ENCODE data around the gene SEMA4C.

Gene SEMA4C

GRCh38 chr2:96884299-96885094, 14.6 kb upstream of the SEMA4C start:
- TF ChIP-seq, protein P1, sequence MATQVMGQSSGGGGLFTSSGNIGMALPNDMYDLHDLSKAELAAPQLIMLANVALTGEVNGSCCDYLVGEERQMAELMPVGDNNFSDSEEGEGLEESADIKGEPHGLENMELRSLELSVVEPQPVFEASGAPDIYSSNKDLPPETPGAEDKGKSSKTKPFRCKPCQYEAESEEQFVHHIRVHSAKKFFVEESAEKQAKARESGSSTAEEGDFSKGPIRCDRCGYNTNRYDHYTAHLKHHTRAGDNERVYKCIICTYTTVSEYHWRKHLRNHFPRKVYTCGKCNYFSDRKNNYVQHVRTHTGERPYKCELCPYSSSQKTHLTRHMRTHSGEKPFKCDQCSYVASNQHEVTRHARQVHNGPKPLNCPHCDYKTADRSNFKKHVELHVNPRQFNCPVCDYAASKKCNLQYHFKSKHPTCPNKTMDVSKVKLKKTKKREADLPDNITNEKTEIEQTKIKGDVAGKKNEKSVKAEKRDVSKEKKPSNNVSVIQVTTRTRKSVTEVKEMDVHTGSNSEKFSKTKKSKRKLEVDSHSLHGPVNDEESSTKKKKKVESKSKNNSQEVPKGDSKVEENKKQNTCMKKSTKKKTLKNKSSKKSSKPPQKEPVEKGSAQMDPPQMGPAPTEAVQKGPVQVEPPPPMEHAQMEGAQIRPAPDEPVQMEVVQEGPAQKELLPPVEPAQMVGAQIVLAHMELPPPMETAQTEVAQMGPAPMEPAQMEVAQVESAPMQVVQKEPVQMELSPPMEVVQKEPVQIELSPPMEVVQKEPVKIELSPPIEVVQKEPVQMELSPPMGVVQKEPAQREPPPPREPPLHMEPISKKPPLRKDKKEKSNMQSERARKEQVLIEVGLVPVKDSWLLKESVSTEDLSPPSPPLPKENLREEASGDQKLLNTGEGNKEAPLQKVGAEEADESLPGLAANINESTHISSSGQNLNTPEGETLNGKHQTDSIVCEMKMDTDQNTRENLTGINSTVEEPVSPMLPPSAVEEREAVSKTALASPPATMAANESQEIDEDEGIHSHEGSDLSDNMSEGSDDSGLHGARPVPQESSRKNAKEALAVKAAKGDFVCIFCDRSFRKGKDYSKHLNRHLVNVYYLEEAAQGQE (IDR thresholded peaks at IDR 0.05; ENCODE audit: insufficient read depth in 1 of 2, low read depth in 2 of 2, low read length in 2 of 2): no peak
- no peak for TF ChIP-seq TAF1 (IDR thresholded peaks at IDR 0.05; ENCODE audit: borderline replicate concordance, insufficient read depth, low read length)
- TF ChIP-seq SIN3A (IDR thresholded peaks at IDR 0.05; ENCODE audit: borderline replicate concordance, insufficient read depth, low read length): no peak
- no peak for TF ChIP-seq FOXP2 (optimal IDR thresholded peaks at IDR 0.05; ENCODE audit: borderline replicate concordance, extremely low read depth, extremely low read length, insufficient read depth)
- TF ChIP-seq POLR2AphosphoS5 (IDR thresholded peaks at IDR 0.05; ENCODE audit: low read depth, low read length): no peak

GRCh38 chr2:96883306-96883705, 13.4 kb upstream of the SEMA4C start:
- TF ChIP-seq FOXP2 (optimal IDR thresholded peaks at IDR 0.05; ENCODE audit: borderline replicate concordance, extremely low read depth, extremely low read length, insufficient read depth) (no peak), POLR2AphosphoS5 (IDR thresholded peaks at IDR 0.05; ENCODE audit: low read depth, low read length) (no peak), SIN3A (IDR thresholded peaks at IDR 0.05; ENCODE audit: borderline replicate concordance, insufficient read depth, low read length) (no peak), TAF1 (IDR thresholded peaks at IDR 0.05; ENCODE audit: borderline replicate concordance, insufficient read depth, low read length) (no peak)
- TF ChIP-seq, protein P1 (IDR thresholded peaks at IDR 0.05; ENCODE audit: insufficient read depth in 1 of 2, low read depth in 2 of 2, low read length in 2 of 2): no peak

GRCh38 chr2:96882906-96883305, 13.0 kb upstream of the SEMA4C start:
- no peak for TF ChIP-seq TAF1 (IDR thresholded peaks at IDR 0.05; ENCODE audit: borderline replicate concordance, insufficient read depth, low read length)
- TF ChIP-seq, protein P1 (IDR thresholded peaks at IDR 0.05; ENCODE audit: insufficient read depth in 1 of 2, low read depth in 2 of 2, low read length in 2 of 2): no peak
- no peak for TF ChIP-seq POLR2AphosphoS5 (IDR thresholded peaks at IDR 0.05; ENCODE audit: low read depth, low read length)
- no peak for TF ChIP-seq FOXP2 (optimal IDR thresholded peaks at IDR 0.05; ENCODE audit: borderline replicate concordance, extremely low read depth, extremely low read length, insufficient read depth)
- no peak for TF ChIP-seq SIN3A (IDR thresholded peaks at IDR 0.05; ENCODE audit: borderline replicate concordance, insufficient read depth, low read length)

GRCh38 chr2:96882230-96882629, 12.3 kb upstream of the SEMA4C start:
- TF ChIP-seq TAF1 (IDR thresholded peaks at IDR 0.05; ENCODE audit: borderline replicate concordance, insufficient read depth, low read length): no peak
- TF ChIP-seq SIN3A (IDR thresholded peaks at IDR 0.05; ENCODE audit: borderline replicate concordance, insufficient read depth, low read length): no peak
- TF ChIP-seq POLR2AphosphoS5 (IDR thresholded peaks at IDR 0.05; ENCODE audit: low read depth, low read length): no peak
- no peak for TF ChIP-seq FOXP2 (optimal IDR thresholded peaks at IDR 0.05; ENCODE audit: borderline replicate concordance, extremely low read depth, extremely low read length, insufficient read depth)
- TF ChIP-seq, protein P1 (IDR thresholded peaks at IDR 0.05; ENCODE audit: insufficient read depth in 1 of 2, low read depth in 2 of 2, low read length in 2 of 2): no peak

Measured in PFSK-1 (cell line).